Measurements from ENCODE around the gene PAXX. TPM values are rescaled to one million over a fixed set of nuclear protein-coding genes. Genes with fewer than 3 reads are reported as not detected.

The PAXX gene, protein sequence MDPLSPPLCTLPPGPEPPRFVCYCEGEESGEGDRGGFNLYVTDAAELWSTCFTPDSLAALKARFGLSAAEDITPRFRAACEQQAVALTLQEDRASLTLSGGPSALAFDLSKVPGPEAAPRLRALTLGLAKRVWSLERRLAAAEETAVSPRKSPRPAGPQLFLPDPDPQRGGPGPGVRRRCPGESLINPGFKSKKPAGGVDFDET
- 10 to 100 TPM in 11 of 12 donors, not detected in 1; 15.5 to 51.6 (median 19.6) TPM for polyA plus RNA-seq (ENCODE audit: insufficient read length in 12 of 12)
- long read RNA-seq, donor 1, transcript PAXX-201 (7 exons, 812 nt), result major isoform, 18 of 25 reads
- long read RNA-seq, donor 1, transcript PAXX-208 (5 exons, 1,077 nt), result minor isoform, 5 of 25 reads
- long read RNA-seq, donor 1, partial matches to known transcripts, result 0 of 25 reads
- long read RNA-seq, donor 1, other reads (novel, unspliced or antisense), result 0 of 25 reads
- long read RNA-seq, donor 2, transcript PAXX-201 (7 exons, 812 nt), result major isoform, 7 of 14 reads
- long read RNA-seq, donor 2, partial matches to known transcripts, result 0 of 14 reads
- long read RNA-seq, donor 2, other reads (novel, unspliced or antisense), result 0 of 14 reads
- long read RNA-seq, donor 3, partial matches to known transcripts, result 0 of 8 reads
- long read RNA-seq, donor 3, other reads (novel, unspliced or antisense), result 0 of 8 reads
- long read RNA-seq, donor 4, partial matches to known transcripts, result 0 of 7 reads
- long read RNA-seq, donor 4, other reads (novel, unspliced or antisense), result 0 of 7 reads
- long read RNA-seq, donor 5, result 0 reads
- long read RNA-seq, donor 6, partial matches to known transcripts, result 0 of 8 reads
- long read RNA-seq, donor 6, other reads (novel, unspliced or antisense), result 0 of 8 reads
- long read RNA-seq, donor 7, partial matches to known transcripts, result 0 of 4 reads
- long read RNA-seq, donor 7, other reads (novel, unspliced or antisense), result 0 of 4 reads
- long read RNA-seq, donor 8, transcript PAXX-201 (7 exons, 812 nt), result major isoform, 5 of 11 reads
- long read RNA-seq, donor 8, partial matches to known transcripts, result 0 of 11 reads
- long read RNA-seq, donor 8, other reads (novel, unspliced or antisense), result 0 of 11 reads
- long read RNA-seq, donor 9, transcript PAXX-201 (7 exons, 812 nt), result major isoform, 7 of 11 reads
- long read RNA-seq, donor 9, partial matches to known transcripts, result 0 of 11 reads
- long read RNA-seq, donor 9, other reads (novel, unspliced or antisense), result 0 of 11 reads
- long read RNA-seq, donor 10, transcript PAXX-208 (5 exons, 1,077 nt), result minor isoform, 5 of 17 reads
- long read RNA-seq, donor 10, transcript PAXX-201 (7 exons, 812 nt), result major isoform, 6 of 17 reads
- long read RNA-seq, donor 10, partial matches to known transcripts, result 6 of 17 reads
- long read RNA-seq, donor 10, other reads (novel, unspliced or antisense), result 0 of 17 reads
- long read RNA-seq, donor 11, transcript PAXX-201 (7 exons, 812 nt), result major isoform, 8 of 10 reads
- long read RNA-seq, donor 11, partial matches to known transcripts, result 0 of 10 reads
- long read RNA-seq, donor 11, other reads (novel, unspliced or antisense), result 0 of 10 reads

GRCh38 chr9:136991993-136992818 is at the start of gene PAXX:
Gene PAXX, plus strand, starts transcription at chr9:136992422. Its CDS starts 22 bp downstream, at chr9:136992444.
- DNase-seq, result peak; percentile 83

GRCh38 chr9:136942881-136943230 is 49.4 kb upstream of the PAXX start:
- no peak for DNase-seq

- DNase-seq, result no peak
Observed at GRCh38 chr9:136943291-136944211, 48.7 kb upstream of the PAXX start.

- DNase-seq, result no peak
Observed at GRCh38 chr9:136944212-136944518, 48.1 kb upstream of the PAXX start.

- DNase-seq, result peak; percentile 96
Observed at GRCh38 chr9:136944519-136945332, 47.5 kb upstream of the PAXX start, which contains the start of the genes C8G and FBXW5. Gene C8G, plus strand, starts transcription at chr9:136945243. Its CDS starts 78 bp downstream, at chr9:136945321. Gene FBXW5, minus strand, starts transcription at chr9:136944738. Its CDS starts 655 bp downstream, at chr9:136944083.

DNA sequence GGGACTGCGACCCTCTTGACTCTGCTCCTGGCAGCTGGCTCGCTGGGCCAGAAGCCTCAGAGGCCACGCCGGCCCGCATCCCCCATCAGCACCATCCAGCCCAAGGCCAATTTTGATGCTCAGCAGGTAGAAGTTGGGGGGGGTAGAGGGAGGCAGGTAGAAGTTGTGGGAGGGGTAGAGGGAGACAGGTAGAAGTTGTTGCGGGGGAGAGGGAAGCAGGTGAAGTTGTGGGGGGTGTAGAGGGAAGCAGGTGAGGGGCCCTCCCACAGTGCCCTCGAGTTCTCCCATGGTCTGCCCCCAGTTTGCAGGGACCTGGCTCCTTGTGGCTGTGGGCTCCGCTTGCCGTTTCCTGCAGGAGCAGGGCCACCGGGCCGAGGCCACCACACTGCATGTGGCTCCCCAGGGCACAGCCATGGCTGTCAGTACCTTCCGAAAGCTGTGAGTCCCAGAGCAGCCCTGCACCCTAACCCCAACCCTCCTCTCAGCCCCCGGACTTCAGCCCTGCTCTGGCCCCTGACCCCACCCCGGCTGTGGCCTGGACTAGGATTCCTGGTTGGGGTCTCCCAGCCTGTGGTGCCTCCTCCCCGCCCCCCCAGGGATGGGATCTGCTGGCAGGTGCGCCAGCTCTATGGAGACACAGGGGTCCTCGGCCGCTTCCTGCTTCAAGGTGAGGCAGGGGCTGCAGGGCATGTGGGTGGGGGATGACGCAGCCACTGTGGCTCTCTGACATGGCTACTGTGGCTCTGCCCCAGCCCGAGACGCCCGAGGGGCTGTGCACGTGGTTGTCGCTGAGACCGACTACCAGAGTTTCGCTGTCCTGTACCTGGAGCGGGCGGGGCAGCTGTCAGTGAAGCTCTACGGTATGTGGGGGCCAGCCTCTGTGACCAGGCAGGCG is 46.6 kb upstream of the PAXX start:
- no peak for DNase-seq

DNA sequence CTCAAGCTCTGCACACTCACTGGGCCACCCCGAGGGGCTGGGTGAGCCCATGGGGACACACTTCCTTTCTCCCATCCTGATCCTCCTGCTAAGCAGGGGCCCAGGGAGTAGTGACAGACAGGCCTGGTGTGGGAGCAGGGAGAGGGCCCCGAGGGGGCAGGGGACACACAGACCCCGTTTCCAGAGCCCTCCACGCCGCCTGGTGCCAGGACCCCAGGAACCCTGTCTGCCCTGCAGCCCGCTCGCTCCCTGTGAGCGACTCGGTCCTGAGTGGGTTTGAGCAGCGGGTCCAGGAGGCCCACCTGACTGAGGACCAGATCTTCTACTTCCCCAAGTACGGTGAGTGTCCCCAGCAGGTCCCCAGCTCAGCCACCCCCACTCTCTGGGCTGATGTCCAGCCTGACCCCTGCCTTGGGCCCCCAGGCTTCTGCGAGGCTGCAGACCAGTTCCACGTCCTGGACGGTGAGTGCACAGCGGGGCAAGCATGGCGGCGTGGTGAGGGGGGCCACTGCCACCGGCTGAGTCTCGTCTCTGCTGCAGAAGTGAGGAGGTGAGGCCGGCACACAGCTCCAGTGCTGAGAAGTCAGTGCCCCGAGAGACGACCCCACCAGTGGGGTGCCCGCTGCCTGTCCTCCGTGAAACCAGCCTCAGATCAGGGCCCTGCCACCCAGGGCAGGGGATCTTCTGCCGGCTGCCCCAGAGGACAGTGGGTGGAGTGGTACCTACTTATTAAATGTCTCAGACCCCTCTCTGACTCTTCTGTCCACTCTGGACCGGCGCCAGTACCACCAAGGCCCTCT is 45.8 kb upstream of the PAXX start:
- no peak for DNase-seq

- DNase-seq, result no peak
Observed at GRCh38 chr9:136947028-136947891, 45.0 kb upstream of the PAXX start.

DNA sequence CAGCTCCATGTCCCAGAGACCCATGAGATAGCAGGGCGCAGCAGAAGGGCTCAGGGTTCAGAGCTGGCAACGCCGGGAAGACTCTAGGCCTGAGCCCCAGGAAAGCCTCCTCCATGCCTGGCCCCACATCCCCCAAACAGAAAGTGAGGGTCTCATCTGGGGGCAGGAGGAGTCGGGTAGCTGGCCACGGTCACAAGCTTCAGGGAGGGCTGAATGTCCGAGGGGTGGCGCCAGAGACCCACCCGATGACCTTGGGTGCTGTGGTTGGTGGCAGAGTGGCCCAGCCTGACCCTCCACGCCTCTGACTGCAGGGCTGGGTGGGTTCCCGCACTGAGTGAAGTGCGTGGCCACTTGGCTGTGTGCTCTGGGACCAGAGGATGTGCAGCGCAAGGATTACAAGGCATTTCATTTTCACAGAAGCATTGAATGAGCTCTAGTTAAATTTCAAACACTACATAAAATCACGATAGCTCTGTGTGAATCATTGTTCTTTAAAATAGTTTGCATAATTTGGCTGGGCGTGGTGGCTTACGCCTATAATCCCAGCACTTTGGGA is 44.2 kb upstream of the PAXX start:
- DNase-seq, result no peak

GRCh38 chr9:136949239-136949816 is 42.9 kb upstream of the PAXX start:
- no peak for DNase-seq

GRCh38 chr9:136949817-136950655 is 42.2 kb upstream of the PAXX start:
- DNase-seq, result peak; percentile 80

- no peak for DNase-seq
Observed at GRCh38 chr9:136950656-136951276, 41.5 kb upstream of the PAXX start.

All from muscle of arm (tissue), 14 donors.